NK-92 treated with Interleukin-12 subunit alpha and Interleukin-12 subunit beta, amount 100 ng/mL, for 24 hours (cell line): Measurements from ENCODE around the gene XPO4.

Experiments used
- DNase-seq: peaks from one replicate; lab custom pipeline; 2025; lab: John Stamatoyannopoulos, UW

The XPO4 gene

DNA sequence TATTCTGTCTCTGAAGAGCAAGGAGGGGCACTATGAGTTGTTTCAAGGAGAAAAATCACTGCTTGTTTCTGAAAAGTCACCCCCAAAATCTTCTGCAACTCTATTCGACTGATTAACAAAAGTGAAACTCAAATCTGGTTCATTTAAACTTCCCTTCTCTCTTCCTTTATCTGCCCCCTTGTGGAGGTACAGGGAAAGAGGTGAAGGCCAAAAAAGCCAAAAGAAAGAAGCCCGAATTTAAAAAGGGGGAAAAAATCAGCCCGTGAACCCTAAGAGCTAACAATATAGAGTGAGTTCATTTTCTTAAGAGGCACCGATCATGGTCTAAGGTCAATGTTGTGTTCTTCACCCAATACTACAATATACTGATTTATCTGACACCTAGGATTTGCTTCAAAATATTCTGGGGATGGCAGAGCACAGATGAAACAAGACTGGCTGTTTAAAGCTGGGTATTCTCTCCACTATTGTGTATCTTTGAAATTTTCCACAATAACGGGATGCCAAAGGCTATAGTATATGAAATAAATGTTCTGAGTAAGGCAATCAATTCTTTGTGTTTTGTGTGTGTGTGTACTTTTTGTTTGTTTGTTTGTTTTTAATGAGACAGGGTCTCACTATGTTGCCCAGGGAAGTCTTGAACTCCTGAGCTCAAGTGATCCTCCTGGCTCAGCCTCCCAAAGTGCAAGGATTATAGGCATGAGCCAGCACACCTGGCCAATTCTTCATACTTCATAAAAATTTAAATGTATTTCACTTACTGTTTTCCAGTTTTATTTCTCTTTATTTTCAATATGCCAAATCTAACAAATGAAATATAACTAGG is 73.8 kb downstream of the XPO4 start:
- DNase-seq: no peak

DNA sequence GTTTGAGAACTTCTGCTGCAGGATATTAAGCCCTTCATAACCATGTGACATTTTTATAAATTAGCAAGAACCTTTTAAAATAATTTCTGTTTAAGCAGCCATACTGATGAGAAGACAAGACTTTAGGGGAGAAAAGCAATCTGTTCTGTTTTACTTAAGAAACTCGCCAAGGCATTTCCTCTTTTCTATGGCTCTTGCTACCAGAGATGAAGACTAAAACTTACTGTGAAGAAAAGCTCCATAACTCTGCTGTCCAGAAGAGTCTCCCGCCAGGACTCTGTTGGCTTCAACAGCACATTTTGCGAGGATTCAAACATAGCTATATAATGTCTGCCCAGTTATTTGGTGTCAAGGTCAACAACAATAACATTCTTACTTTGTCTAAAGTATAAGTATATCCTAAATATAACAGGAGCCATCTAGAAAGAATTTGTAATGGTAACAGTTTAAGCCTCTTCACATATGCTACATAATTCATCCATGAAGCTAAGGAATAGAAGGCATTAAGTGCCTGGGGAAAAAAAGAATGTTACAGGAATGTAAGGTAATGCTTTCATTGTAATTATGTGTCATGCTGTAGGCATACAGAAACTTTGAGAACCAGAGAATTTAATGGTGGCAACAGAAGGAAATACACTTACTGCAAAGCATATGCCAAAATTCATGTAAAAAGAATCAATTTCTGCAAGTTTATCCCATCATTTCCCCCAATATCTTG is 75.5 kb downstream of the XPO4 start:
- DNase-seq: no peak

DNA sequence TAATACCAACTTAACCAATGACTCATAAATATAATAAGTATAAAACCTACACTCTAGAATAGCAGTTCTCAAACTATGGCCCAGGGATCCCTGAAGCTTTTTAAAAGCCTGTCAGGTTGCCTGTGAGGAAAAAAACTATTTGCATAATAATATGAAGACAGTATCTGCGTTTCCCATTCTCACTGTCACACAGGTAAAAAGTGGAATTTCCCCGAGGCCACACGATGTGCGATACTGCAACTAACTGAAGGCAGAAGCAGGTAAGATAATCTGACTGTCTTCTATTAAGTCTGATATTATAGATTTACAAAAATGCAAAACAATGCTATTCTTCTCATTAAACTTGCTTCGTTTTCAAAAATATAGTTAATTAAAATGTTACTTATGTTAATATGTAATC is 76.2 kb downstream of the XPO4 start:
- DNase-seq: no peak

DNA sequence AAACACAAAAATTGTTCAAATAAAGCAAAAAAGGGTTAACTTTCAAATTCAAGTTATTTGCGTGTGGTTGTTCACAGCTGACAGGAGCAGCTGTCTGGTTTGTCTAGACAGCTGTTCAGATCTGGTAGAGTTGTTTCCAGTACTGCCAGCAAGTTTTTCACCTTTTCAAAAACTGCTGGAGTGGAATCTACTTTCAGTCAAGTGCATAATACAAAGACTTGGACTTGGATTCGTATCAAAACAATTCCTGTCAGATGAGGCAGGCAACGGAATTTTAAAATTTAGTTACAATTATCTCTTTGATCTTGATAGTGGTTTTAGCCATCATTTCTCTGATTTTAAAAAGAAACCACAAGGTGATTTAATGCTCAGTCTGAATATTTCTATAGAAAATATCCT is 77.1 kb downstream of the XPO4 start:
- no peak for DNase-seq

DNA sequence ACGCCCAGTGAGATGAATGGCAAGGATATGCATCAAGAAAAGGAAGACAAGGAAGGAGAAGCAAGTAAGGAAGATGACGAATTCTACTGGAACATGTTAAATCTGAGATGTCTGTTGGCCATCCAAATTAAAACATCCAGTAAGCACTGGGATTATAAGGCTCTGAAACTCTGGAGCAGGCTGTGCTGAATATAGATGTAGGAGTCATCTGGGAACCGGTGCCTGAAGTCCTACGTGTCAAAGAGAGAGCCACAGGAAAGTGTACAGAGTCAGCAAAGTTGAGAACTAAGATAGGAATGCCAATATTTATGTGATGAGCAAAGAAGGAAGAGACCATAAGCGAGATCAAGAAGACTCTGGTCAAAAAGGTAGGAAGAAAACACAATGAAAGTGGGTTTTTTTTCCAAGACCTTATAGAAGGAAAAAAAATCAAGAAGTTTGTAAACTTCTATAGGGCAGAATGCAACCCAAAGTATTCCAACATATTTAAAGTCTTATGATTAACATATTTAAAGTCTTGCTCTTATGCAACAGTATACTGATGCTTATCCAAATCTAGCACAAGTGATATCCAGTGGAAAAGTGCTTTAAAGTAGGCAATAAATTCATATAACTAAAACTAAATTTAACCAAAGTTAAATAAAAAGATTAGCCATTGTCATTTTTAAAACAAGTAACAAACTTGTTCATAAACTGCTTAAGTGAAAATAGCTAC is 77.6 kb downstream of the XPO4 start:
- no peak for DNase-seq

DNA sequence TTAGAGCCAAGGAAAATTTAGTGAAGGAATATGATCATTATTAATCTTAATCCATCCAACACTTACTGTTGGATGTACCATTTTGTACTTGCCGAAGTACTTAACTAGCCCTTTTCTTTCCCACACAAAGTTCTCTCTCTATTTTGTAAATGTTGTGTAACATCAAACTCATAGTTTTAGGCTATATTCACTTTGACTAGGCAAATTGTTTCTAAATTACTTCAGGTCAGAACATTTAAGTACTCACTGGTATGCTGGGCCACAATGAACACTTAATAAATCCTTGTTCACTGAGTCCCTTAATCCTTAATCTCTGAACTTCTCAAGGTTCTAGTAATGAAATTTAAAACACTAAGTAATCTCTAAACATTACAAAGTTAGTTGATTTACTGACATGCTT is 79.5 kb downstream of the XPO4 start:
- DNase-seq: no peak

DNA sequence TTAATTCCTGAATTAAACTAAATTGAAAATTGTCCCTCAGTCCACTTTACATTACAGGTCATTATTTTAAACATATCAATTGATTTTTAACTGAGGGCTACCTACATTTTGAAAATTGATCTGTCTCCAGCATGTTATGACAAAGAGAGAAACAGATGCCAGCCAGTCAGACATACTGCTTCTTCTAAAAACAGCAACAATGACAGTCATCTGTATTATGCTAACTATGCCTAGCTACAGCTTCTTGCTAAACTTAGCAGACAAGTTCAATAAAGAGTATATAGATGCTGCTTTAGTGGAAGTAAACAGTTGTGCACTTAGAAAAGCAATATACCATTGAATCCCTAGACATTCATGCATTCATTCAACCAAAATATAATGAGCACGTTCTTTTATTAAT is 80.1 kb downstream of the XPO4 start:
- DNase-seq: no peak

DNA sequence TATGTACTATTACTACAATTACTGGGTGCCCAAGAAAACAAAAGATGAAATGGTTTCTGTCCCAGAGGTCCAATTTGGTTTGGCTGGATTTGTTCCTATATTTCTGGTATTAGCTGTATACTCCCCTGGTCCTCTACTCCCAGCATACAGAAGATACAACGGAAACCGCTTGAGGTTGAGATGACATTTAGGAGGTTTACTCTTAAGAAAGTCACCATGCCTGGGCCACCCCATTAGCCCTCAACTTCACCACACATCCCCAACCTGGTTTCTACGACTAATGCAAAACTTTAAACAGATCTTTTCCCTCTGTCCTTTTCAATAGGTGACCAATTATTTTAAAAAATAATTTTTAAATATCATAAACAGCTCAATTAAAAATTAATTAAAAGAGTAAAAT is 82.8 kb downstream of the XPO4 start:
- DNase-seq: no peak

DNA sequence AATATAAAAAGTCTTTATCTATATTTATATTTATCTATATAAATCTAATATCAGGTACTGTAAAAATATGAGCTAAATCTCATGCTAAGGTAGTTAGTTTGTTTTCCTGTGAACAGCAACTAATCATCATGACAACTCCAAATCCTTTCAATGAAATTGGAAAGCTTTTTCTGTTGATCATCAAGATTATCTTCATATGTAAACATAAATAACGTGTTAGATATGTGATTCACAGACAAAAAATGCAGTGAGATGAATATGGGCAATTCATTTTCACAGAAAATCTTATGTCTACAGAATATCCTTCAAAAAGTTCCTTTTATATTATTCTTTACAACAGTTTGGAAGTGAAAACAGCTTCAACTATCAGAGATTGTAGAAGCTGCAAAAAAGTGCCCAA is 87.1 kb downstream of the XPO4 start:
- DNase-seq: no peak

DNA sequence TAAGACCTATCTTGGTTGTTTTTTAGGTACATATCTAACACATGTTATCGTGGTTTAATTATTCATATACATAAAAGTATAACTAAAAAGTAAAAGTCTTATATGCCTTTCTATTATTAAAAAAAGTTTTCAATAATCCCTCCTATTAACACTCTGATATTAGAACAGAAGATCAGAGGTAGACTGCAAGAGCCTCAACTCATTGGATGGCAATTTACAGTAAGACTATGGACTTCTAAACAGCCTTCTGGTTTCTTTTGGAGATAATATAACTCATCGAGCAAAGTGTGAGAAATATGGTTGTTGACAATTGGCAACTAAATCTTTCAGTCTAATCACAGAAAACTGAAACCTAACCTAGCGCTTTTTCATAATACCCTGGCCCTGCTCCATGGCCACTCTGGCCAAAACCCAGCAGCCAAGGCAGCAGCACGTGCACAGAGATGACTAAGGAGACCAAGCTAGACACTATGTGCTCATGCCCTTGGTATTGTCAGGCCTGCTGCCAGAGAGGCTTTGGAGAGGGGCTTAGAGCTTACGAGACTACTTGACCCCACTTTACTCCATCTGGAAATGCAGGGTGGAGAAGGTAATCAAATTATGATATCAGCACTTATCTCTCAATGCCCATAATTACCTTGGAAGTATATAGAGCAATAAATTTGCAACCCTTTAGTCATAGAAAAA is 88.2 kb downstream of the XPO4 start:
- DNase-seq: no peak

DNA sequence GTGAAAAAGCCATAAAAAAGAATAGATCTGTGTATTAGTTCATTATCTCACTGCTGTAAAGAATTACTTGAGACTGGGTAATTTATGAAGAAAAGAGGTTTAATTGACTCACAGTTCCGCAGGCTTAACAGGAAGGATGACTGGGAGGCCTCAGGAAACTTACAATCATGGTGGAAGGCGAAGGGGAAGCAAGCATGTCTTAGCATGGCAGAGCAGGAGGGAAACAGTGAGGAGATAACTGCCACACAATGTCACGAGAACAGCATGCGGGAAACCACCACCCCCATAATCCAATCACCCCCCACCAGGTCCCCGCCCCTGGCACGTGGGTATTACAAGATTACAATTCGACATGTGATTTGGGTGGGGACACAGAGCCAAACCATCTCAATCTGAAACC is 89.7 kb downstream of the XPO4 start:
- DNase-seq: no peak

DNA sequence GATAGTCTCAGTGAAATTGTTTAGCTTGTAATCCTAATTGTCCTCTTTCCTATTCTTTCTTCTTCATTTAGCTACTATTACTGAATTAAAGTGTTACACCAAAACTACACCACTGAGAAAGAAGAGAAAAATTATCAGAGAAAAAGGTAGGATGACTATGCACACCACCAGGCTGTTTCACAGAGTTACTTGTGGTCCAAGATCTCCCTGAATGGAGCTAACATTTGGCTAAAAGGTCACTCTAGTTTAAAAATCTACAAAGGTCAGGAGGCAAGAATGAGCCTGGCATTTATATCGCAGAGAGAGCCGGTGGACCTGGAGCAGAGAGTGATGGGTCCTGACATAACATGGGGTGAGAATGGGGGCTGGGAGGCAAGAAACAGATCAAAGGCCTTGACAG is 91.7 kb downstream of the XPO4 start:
- no peak for DNase-seq

DNA sequence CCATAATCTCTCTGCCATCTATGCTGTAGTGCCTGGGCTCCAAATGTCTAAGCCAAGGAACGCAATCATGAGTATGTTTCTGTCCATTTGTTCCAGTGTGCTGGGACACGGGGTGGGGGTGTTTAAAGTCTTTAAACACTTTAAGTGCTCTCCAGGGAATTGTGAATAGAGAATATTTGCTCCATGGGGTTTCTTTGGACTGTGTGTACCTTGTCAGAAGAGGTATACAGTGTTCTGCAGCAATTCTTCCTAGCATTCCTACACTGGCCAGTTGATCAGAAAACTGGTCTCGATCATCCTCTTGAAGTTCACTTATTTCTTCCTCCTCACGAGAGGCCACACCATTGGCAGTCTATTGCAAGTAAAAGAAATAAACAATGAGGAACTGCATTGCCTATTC is 93.7 kb downstream of the XPO4 start:
- DNase-seq: no peak

DNA sequence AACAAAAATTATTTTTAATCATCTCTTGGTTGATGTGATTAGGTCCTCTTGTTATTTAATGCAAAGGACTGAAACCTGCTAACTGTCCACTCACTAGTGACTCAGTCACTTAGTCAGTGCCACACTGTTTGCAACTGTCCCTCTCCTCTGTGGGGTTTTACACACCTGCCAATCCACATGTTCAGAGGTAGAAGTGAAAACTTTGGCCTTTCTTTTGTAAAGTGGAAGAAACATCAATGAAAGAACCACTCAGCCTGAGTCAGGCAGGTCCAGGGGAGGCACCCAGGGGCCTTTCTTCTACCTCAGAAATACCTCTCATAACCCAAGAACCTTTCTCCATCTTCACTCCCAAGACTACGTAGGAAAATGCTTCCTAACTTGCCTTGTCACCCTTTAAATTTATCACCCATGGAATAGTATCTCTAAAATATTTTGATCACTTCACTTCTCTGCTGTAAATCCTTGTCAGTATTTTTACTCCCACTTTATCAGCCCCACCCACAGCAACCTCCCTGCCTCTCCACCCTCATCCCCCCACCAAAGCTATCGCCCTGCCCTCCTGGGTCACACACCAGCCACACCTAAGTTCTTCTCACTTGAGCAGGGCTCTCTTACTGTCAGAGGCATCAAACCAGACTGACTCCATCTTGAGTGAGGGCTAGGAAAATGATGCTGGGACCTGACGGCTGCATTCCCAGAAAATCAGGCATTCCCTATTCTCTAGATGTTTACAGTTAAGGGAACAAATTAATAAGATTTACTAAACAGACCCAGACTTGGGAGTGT is 99.2 kb downstream of the XPO4 start:
- no peak for DNase-seq

DNA sequence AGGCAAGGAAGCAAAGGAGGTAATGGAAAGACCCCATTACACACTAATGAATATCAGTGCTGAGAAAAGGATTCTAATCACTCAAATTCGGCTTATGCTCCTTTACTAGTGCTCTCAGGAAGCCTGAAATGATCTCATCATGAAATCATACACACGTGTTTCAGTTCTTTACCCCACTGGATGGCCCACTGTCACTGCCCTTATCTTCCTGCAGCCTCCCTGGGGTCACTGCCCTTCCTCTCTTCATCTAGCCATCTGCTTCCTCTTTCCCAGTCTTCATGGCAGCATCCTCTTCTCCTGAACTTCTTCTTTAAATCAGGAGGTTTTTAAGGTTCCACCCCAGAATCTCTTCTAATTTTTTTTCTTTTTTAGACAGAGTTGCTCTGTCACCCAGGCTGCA is 100.8 kb downstream of the XPO4 start:
- DNase-seq: no peak

DNA sequence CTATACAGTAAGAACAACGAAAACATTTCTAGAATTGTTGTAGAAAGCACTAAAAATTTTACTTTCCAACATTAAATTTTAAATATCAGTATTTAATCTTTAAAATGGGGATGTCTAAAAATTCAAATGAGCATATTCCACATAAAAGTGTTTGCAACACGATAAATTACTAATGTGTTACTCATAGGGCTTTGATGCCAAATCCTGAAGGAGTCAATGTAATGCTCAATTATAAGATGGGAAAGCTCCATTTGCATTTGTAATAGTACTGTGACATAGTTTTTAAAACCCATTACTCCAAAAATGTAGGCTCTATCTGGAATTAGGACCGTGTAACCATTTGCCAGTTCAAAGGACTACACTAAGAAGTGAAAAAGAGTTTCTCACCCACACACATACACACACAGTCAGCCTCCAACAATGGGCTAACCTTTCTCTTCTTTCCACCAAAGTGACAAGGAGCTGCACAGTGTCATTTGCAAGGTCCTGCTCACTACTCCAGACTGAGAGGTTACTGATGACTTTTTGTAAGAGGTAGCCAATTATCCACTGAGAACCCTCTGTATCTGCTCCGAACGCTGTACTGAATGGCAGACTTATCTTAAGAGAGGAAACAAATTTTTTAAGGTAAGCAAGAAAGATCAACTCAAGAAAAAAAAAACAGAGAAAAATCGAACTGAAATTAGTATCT is 102.7 kb downstream of the XPO4 start:
- DNase-seq: no peak

DNA sequence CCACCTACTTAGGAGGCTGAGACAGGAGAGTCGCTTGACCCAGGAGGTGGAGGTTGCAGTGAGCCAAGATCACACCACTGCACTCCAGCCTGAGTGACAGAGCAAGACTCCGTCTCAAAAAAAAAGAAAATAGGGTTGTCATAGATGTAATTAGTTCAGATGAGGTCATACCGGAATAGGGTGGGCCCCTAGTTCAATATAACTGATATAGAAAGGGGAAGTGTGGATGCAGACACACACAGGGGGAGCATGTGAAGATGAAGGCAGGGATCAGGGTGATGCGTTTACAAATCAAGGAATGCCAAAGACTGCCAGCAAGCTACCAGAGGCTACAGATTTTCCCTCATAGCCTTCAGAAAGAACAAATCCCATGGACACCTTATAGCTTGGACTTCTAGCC is 104.5 kb downstream of the XPO4 start:
- no peak for DNase-seq

DNA sequence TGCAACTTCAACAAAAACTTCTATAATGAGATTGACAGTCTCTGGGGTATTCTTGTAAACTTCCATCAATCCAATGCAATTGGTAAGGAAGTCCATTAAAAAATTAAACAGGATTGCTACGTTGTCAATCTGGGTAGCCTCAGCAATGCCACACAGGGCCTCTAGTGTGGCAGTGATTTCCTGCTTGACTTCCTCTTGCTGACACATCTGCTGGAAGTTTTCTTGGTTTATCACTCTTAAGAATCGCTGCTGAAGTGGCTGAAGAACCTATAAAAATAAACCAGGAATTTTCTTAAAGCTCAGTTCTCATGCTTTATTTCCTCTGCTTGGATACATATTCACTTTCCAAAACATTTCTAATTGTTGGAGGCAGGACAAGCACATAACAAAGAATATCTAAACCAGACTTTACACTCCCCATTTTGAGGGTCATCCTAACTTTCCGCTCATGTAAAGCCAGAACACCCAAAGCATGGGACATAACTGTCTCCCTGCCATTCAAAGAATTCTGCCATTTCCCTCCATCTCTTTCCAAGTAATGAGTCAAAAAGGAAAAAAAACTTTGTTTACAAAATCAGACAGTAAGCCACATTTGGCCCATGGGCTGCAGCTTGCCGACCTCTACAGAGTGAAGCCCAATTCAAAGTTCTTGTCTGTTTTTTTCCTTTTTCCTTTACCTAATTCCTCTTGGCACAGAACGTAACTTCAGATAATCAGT is 105.6 kb downstream of the XPO4 start:
- no peak for DNase-seq

DNA sequence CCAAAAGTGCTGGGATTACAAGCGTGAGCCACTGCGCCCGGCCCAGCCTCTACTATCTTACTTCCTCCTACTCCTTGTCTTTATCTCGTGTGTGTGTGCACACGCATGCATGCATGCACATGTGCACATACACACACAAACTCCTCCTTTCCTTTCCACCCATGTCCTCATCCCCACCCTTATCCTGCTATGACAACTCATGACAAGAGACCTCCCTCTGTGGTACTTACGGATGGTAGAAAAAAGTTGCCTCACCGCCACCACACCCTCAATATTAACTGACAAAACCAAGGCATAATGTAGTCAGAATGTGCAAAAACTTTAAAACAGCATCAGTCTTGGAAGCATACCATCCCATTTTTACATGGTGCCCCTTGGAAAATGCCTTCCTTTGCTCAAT is 112.9 kb downstream of the XPO4 start:
- DNase-seq: no peak

DNA sequence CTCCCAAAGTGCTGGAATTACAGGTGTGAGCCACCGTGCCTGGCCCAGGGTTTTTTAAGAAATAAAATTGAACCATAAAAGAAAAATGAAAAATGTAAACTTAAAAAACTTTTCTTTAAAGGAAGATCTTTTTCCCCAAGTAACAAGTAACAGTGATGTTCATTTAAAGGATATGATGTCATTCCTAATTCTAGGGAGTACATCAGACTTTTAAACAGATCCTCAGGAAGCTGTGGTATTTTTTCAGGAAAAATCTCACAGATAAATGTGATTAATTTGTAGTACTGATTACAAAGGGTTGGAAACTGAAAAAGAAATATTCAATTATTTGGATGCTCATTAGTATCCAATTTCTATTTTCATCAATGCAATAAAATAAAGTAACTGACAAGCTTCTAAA is 114.2 kb downstream of the XPO4 start:
- no peak for DNase-seq
